ENCODE measurements around the gene PLEKHA7. TPM values are rescaled to one million over a fixed set of nuclear protein-coding genes. Genes with fewer than 3 reads are reported as not detected.

The PLEKHA7 gene
- total RNA-seq, 1 experiment from 2014 or later: 1.7 TPM

DNA sequence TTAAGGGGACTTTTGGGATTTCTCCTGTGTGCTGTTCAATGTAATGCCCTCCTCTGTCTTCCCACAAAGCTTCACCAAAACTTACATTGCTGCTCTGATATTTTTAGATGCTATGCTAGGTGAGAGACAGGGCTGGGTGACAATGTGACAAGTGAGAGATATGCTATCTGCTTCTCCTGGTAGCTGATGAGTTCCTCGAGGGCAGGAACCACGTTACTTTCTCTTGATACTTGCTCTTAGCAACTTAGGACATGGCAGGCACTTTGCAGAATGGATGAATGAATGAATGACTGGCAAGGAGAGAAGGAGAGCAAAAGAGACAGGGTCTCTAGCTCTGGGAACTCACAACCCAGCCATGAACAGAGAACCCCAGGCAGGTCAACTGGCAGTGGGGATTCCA lies 160.4 kb downstream of the PLEKHA7 start:
- no TSS peak for BruUV-seq (replicated peaks)
- Histone ChIP-seq H3K27ac (ENCODE audit: low read depth, low read length, poor library complexity, severe bottlenecking) (no peak overlapping the region), H3K4me1 (ENCODE audit: insufficient read depth, low read length, poor library complexity, severe bottlenecking) (no peaks in the 10 kb centered on the region), H3K36me3 (ENCODE audit: insufficient read depth, low read length, poor library complexity, severe bottlenecking) (no peaks in the 10 kb centered on the region), H3K9me3 (ENCODE audit: low read depth, low read length, poor library complexity, severe bottlenecking) (no peaks in the 10 kb centered on the region), H3K4me3 (ENCODE audit: low read depth, low read length, poor library complexity, severe bottlenecking) (no peak overlapping the region), H3K27me3 (replicated peaks; ENCODE audit: insufficient read depth, low read depth, low read length, poor library complexity) (no peaks in the 10 kb centered on the region)
- no peak for DNase-seq (ENCODE audit: low spot score)
- CTCF ChIA-PET: no interaction called here
- no peak for TF ChIP-seq EZH2 (IDR thresholded peaks at IDR 0.05; ENCODE audit: borderline replicate concordance, low read depth, low read length, poor library complexity, severe bottlenecking)
- POLR2A ChIA-PET (ENCODE audit: low non-redundant PET): no interaction called here
- intact Hi-C loops (cut with micrococcal nuclease; ENCODE audit: unreplicated experiment): no loop called here

DNA sequence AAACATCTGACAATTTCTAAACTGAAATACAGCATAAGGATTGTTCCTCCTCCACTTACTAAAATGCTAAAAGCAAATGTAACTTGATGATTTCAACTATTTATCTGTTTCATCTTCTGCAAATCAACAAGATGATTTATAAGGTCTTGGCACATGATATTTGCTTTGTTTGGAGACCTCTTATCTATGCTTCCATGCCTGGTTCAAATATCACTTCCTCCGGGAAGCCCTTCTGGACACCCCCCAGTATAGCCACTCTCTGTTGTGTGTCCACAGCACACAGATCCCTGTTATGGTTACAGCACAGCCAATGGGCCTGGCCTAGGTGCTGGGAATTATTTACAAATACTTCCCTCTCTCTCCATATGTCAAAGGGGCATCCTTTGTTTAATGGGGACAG lies 160.9 kb downstream of the PLEKHA7 start:
- TF ChIP-seq EZH2 (IDR thresholded peaks at IDR 0.05; ENCODE audit: borderline replicate concordance, low read depth, low read length, poor library complexity, severe bottlenecking): no peak
- TF ChIP-seq, protein P1, sequence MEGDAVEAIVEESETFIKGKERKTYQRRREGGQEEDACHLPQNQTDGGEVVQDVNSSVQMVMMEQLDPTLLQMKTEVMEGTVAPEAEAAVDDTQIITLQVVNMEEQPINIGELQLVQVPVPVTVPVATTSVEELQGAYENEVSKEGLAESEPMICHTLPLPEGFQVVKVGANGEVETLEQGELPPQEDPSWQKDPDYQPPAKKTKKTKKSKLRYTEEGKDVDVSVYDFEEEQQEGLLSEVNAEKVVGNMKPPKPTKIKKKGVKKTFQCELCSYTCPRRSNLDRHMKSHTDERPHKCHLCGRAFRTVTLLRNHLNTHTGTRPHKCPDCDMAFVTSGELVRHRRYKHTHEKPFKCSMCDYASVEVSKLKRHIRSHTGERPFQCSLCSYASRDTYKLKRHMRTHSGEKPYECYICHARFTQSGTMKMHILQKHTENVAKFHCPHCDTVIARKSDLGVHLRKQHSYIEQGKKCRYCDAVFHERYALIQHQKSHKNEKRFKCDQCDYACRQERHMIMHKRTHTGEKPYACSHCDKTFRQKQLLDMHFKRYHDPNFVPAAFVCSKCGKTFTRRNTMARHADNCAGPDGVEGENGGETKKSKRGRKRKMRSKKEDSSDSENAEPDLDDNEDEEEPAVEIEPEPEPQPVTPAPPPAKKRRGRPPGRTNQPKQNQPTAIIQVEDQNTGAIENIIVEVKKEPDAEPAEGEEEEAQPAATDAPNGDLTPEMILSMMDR (conservative IDR thresholded peaks at IDR 0.05; ENCODE audit: low read depth, low read length): no peak
- Histone ChIP-seq H3K27me3 (replicated peaks; ENCODE audit: insufficient read depth, low read depth, low read length, poor library complexity) (no peaks in the 10 kb centered on the region), H3K4me1 (ENCODE audit: insufficient read depth, low read length, poor library complexity, severe bottlenecking) (no peaks in the 10 kb centered on the region), H3K27ac (ENCODE audit: low read depth, low read length, poor library complexity, severe bottlenecking) (no peak overlapping the region), H3K36me3 (ENCODE audit: insufficient read depth, low read length, poor library complexity, severe bottlenecking) (no peaks in the 10 kb centered on the region), H3K9me3 (ENCODE audit: low read depth, low read length, poor library complexity, severe bottlenecking) (no peaks in the 10 kb centered on the region), H3K4me3 (ENCODE audit: low read depth, low read length, poor library complexity, severe bottlenecking) (no peak overlapping the region)
- ChIA-PET CTCF (no interaction called here), POLR2A (ENCODE audit: low non-redundant PET) (no interaction called here)
- no peak for DNase-seq (ENCODE audit: low spot score)
- intact Hi-C loops (cut with micrococcal nuclease; ENCODE audit: unreplicated experiment): no loop called here
- BruUV-seq (replicated peaks): no TSS peak

DNA sequence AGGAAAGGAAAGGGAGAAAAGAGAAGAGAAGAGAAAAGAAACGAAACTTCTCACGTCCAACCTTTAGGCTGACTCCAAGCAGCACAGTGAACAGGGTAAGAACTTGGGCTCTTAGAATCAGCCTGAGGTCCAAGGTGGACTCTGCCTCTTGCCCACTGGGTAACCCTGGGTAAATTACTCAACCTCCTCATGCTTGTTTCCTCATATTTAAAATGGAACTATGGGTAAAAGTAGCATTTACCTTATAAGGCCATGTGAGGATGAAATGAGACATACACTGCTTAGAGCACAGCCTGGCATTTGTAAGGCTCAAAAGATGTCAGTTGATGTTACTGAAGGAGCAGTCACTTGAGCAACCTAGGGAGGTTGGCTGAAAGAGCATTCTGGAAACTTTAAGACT lies 167.9 kb downstream of the PLEKHA7 start:
- H3K4me1 ChIP-seq (ENCODE audit: insufficient read depth, low read length, poor library complexity, severe bottlenecking): no peaks in the 10 kb centered on the region
- no TSS peak for BruUV-seq (replicated peaks)
- H3K4me3 ChIP-seq (ENCODE audit: low read depth, low read length, poor library complexity, severe bottlenecking): no peak overlapping the region
- intact Hi-C loops (cut with micrococcal nuclease; ENCODE audit: unreplicated experiment): no loop called here
- no peaks in the 10 kb centered on the region for H3K36me3 ChIP-seq (ENCODE audit: insufficient read depth, low read length, poor library complexity, severe bottlenecking)
- CTCF ChIA-PET: no interaction called here
- POLR2A ChIA-PET (ENCODE audit: low non-redundant PET): no interaction called here
- no peaks in the 10 kb centered on the region for H3K27me3 ChIP-seq (replicated peaks; ENCODE audit: insufficient read depth, low read depth, low read length, poor library complexity)
- H3K27ac ChIP-seq (ENCODE audit: low read depth, low read length, poor library complexity, severe bottlenecking): no peak overlapping the region
- no peak for DNase-seq (ENCODE audit: low spot score)
- H3K9me3 ChIP-seq (ENCODE audit: low read depth, low read length, poor library complexity, severe bottlenecking): no peaks in the 10 kb centered on the region
- no peak for TF ChIP-seq EZH2 (IDR thresholded peaks at IDR 0.05; ENCODE audit: borderline replicate concordance, low read depth, low read length, poor library complexity, severe bottlenecking)
- TF ChIP-seq, protein P1 (conservative IDR thresholded peaks at IDR 0.05; ENCODE audit: low read depth, low read length): no peak

DNA sequence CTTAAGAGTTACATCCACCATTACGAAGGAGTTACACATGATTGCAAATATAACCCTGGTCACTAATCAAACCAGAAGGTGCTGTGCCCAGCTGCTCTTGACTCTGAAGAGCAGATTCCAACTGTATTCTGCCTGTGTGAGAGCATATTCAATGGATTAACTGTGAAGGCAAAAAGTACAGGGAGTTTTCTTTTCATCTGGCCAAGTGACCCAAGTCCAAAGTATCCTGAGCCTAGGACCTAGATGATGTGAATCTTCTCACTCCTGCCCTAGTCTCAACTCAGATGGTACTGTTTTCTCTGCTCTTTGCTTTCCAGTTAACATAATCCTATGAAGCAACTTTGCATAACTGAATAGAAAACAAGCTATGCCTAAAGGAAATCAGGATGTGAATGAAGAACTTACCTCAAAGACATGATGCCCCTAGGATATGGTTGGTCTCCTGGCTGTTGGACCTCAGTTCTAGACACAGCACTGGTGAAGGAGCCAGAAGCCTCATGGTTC lies 169.9 kb downstream of the PLEKHA7 start:
- intact Hi-C loops (cut with micrococcal nuclease; ENCODE audit: unreplicated experiment): no loop called here
- DNase-seq (ENCODE audit: low spot score): no peak
- H3K27ac ChIP-seq (ENCODE audit: low read depth, low read length, poor library complexity, severe bottlenecking): no peak overlapping the region
- BruUV-seq (replicated peaks): no TSS peak
- TF ChIP-seq EZH2 (IDR thresholded peaks at IDR 0.05; ENCODE audit: borderline replicate concordance, low read depth, low read length, poor library complexity, severe bottlenecking): no peak
- TF ChIP-seq, protein P1 (conservative IDR thresholded peaks at IDR 0.05; ENCODE audit: low read depth, low read length): no peak
- POLR2A ChIA-PET (ENCODE audit: low non-redundant PET): no interaction called here
- no peaks in the 10 kb centered on the region for H3K36me3 ChIP-seq (ENCODE audit: insufficient read depth, low read length, poor library complexity, severe bottlenecking)
- no peaks in the 10 kb centered on the region for H3K27me3 ChIP-seq (replicated peaks; ENCODE audit: insufficient read depth, low read depth, low read length, poor library complexity)
- H3K4me1 ChIP-seq (ENCODE audit: insufficient read depth, low read length, poor library complexity, severe bottlenecking): no peaks in the 10 kb centered on the region
- CTCF ChIA-PET: no interaction called here
- H3K4me3 ChIP-seq (ENCODE audit: low read depth, low read length, poor library complexity, severe bottlenecking): no peak overlapping the region
- H3K9me3 ChIP-seq (ENCODE audit: low read depth, low read length, poor library complexity, severe bottlenecking): no peaks in the 10 kb centered on the region
